OCI-LY1 (cell line): Measurements from ENCODE around the gene GABRG3.

Experiments used
- CTCF ChIP-seq: fragments of 200-600 bp; sonication (generic), shearing (Covaris generic); IDR thresholded peaks from 2 replicates; pipeline ENCODE4 v1.5.1; 2017; ENCODE audit warnings: mild to moderate bottlenecking, antibody characterized with exemption, low read length, moderate library complexity, mixed read lengths
- EZH2 ChIP-seq: fragments of 200-600 bp; sonication (generic), shearing (Covaris generic); IDR thresholded peaks from 2 replicates; pipeline ENCODE4 v1.8.0; 2017; ENCODE audit warnings: borderline replicate concordance, mixed run types, mild to moderate bottlenecking, antibody characterized with exemption, low read length, moderate library complexity, mixed read lengths

GRCh38 chr15:27170851-27171250 lies 199.9 kb downstream of the GABRG3 start:
- TF ChIP-seq CTCF (no peak), EZH2 (no peak)
